ENCODE data around the gene LDLRAD3.

- TF ChIP-seq, protein P1, sequence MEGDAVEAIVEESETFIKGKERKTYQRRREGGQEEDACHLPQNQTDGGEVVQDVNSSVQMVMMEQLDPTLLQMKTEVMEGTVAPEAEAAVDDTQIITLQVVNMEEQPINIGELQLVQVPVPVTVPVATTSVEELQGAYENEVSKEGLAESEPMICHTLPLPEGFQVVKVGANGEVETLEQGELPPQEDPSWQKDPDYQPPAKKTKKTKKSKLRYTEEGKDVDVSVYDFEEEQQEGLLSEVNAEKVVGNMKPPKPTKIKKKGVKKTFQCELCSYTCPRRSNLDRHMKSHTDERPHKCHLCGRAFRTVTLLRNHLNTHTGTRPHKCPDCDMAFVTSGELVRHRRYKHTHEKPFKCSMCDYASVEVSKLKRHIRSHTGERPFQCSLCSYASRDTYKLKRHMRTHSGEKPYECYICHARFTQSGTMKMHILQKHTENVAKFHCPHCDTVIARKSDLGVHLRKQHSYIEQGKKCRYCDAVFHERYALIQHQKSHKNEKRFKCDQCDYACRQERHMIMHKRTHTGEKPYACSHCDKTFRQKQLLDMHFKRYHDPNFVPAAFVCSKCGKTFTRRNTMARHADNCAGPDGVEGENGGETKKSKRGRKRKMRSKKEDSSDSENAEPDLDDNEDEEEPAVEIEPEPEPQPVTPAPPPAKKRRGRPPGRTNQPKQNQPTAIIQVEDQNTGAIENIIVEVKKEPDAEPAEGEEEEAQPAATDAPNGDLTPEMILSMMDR (IDR thresholded peaks at IDR 0.05), result no peak
- no peak for TF ChIP-seq EP300 (IDR thresholded peaks at IDR 0.05)
Observed at GRCh38 chr11:36019005-36019596, 75.2 kb downstream of the LDLRAD3 start.

Measured in suprapubic skin (tissue), 3 donors.